Testis (tissue), 5 donors: ENCODE measurements around the gene RBM48. TPM values are rescaled to one million over a fixed set of nuclear protein-coding genes. Genes with fewer than 3 reads are reported as not detected.
"Not testable (repeated sequence)": the region's sequence is repeated elsewhere in the genome, so short reads cannot be mapped to it uniquely, and the experiment has no call there.

Experiments used
- DNase-seq: peaks from one replicate; pipeline ENCODE4 v3.0.0-alpha.2; 2019
- H3K27ac ChIP-seq, 2 donors: fragments of 200-600 bp; sonication (generic); one replicate each; pipeline ENCODE4 v1.5.1; 2019
- H3K27me3 ChIP-seq: fragments of 200-600 bp; sonication (generic); one replicate; pipeline ENCODE4 v1.5.1; 2019
- H3K36me3 ChIP-seq: fragments of 200-600 bp; sonication (generic); one replicate; pipeline ENCODE4 v1.5.1; 2017; ENCODE audit warnings: low read depth; ENCODE audit errors: missing control alignments
- H3K4me1 ChIP-seq: fragments of 200-600 bp; sonication (generic); one replicate; pipeline ENCODE4 v1.5.1; 2019
- H3K4me3 ChIP-seq, 2 donors: fragments of 200-600 bp; sonication (generic); one replicate each; pipeline ENCODE4 v1.5.1; 2017 to 2019
- H3K9me3 ChIP-seq: fragments of 200-600 bp; sonication (generic); one replicate; pipeline ENCODE4 v1.5.1; 2017
- POLR2A ChIP-seq: fragments of 450-650 bp; IDR thresholded peaks from one replicate; pipeline ENCODE4 v1.6.1; 2017; ENCODE audit warnings: antibody characterized with exemption, mild to moderate bottlenecking, moderate library complexity
- WGBS, 2 donors: methylation state at CpG; one replicate each; pipeline ENCODE4 v1.1.5; 2018; 5-methylcytosine and 5-hydroxymethylcytosine counted together
- intact Hi-C: fragments of 100-400 bp; cut with DNase I; formaldehyde crosslinking; loops from one replicate; pipeline ENCODE4 v1.15.1; 2023; ENCODE audit warnings: low total_unique reads
- long read RNA-seq, 2 donors: transcript quantifications; one replicate each; lab custom pipeline, GENCODE V29; 2026
- polyA plus RNA-seq: library from polyadenylated mRNA; stranded (reverse); fragments of 350-450 nt; fragmentation: Illumina TruSeq; extraction: RNeasy Lipid Tissue Mini Kit (QIAGEN cat#74804); gene quantifications from one replicate; pipeline ENCODE4 v1.2.3, GENCODE V29; 2014; ENCODE audit warnings: low read depth, low replicate concordance; ENCODE audit not compliant: insufficient read depth
- total RNA-seq, 2 donors: library from RNA; depleted of rRNA; stranded (reverse); fragments of >200 nt; gene quantifications; one replicate each; pipeline ENCODE4 v1.2.3, GENCODE V29; 2016
- TF ChIP-seq, protein P1 (sequence below), 3 experiments: fragments of 450-650 bp in 2 of 3; fragments of 200-600 bp in 1 of 3; sonication (generic) in 1 of 3; IDR thresholded peaks; one replicate each; pipeline ENCODE4 v1.5.1; 2016 to 2019; ENCODE audit warnings: antibody characterized with exemption in 3 of 3, mild to moderate bottlenecking in 2 of 3, moderate library complexity in 1 of 3

RBM48 gene
- total RNA-seq (10 to 100 TPM; 20.5 to 22.5 TPM), polyA plus RNA-seq (20.3 TPM)
- long read RNA-seq, donor 1, full-length matches to known transcripts = 14 of 19 reads
- long read RNA-seq, donor 1, partial matches to known transcripts = 5 of 19 reads
- long read RNA-seq, donor 1, other reads (novel, unspliced or antisense) = 0 of 19 reads
- long read RNA-seq, donor 2, partial matches to known transcripts = 0 of 3 reads
- long read RNA-seq, donor 2, other reads (novel, unspliced or antisense) = 0 of 3 reads

DNA sequence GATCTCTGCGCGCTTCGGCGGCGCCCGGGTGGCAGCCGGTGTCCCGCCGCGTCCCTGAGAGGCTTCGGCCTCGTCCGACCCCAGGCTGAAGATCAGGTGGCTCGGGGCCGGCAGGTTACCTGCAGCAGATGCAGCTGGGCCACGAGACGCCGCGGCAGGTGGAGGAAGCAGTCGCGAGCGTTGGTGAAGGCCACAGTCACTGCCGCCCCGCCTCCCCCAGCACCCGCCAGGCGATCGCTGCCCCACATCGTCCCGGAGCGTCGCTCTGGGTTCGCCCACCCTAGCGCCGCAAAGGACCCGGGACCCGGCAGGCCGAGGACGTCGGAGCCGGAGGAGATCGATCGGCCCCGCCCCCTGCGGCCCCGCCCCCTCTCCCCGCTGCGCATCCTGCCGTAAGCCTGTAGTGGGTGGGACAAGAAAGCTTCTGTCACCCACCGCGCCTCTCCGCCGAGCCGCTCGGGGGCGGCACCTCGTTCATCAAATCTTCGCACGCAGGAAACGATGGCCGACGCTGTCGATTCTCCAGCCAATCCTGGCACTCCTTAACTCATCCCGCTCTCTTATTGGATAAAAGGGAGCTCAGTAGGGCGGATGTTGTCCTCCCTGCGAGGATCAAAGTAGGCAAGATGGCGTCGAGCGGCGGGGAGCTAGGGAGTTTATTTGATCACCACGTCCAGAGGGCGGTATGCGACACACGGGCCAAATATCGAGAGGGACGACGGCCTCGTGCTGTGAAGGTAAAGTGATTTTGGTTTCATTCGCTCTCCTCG lies at the start of gene RBM48, which contains the start of gene PEX1:
Gene RBM48, plus strand, starts transcription at position 608 of the 770 bp plus-strand sequence. Its CDS starts 19 bp downstream, at position 627.
Gene PEX1, minus strand, starts transcription at position 333 of the 770 bp plus-strand sequence. Its CDS starts 85 bp downstream, at position 248.
- DNase-seq = peak; percentile 98
- peaks cover 13% of the 10 kb centered on the region for H3K4me1 ChIP-seq
- intact Hi-C loops = no loop called here
- TF ChIP-seq POLR2A = no peak
- TF ChIP-seq, protein P1, sequence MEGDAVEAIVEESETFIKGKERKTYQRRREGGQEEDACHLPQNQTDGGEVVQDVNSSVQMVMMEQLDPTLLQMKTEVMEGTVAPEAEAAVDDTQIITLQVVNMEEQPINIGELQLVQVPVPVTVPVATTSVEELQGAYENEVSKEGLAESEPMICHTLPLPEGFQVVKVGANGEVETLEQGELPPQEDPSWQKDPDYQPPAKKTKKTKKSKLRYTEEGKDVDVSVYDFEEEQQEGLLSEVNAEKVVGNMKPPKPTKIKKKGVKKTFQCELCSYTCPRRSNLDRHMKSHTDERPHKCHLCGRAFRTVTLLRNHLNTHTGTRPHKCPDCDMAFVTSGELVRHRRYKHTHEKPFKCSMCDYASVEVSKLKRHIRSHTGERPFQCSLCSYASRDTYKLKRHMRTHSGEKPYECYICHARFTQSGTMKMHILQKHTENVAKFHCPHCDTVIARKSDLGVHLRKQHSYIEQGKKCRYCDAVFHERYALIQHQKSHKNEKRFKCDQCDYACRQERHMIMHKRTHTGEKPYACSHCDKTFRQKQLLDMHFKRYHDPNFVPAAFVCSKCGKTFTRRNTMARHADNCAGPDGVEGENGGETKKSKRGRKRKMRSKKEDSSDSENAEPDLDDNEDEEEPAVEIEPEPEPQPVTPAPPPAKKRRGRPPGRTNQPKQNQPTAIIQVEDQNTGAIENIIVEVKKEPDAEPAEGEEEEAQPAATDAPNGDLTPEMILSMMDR (IDR thresholded peaks at IDR 0.05) = peak; percentile 19 to 57 (median 56)
- H3K4me3 ChIP-seq = peak within 1 kb of the TSS; percentile 88 to 94
- H3K27ac ChIP-seq = peak within 1 kb of the TSS; percentile 86 to 92
- H3K36me3 ChIP-seq = no peaks in the 10 kb centered on the region
- H3K27me3 ChIP-seq = no peaks in the 10 kb centered on the region
- 0% methylated on average over 21 to 75 of the region's 79 CpGs for WGBS, 2 donors
- no peaks in the 10 kb centered on the region for H3K9me3 ChIP-seq

DNA sequence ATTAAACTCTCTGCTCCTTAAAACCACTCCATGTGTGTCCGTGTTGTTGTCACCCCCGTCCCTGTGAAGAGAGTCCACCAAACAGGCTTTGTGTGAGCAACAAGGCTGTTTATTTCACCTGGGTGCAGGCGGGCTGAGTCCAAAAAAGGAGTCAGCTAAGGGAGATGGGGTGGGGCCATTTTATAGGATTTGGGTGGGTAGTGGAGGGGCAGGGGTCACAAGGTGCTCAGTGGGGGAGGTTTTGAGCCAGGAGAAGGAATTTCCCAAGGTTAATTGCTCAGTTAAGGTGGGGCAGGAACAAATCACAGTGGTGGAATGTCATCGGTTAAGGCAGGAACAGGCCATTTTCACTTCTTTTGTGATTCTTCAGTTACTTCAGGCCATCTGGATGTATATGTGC lies 49.4 kb upstream of the RBM48 start:
- H3K27me3 ChIP-seq = not testable (repeated sequence)

DNA sequence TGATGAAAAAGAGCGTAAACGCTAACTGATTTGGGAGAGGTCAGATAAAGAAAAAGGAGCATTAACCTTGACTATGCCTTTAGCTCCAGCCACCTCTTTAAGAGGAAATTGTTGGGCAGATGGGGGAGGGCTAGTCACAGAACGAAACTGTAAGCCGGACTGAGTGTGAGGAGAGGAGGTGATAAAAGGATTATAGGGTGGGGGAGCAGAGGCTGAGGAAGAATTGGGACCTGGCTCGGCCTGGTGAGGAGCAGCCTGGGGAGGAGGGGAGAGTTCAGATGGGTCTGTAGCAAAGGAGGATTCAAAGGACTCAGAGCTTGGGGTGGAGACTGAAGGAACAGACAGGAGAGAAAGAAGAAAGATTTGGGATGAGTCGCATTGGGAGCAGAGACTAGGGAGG lies 45.0 kb upstream of the RBM48 start:
- DNase-seq, H3K9me3 ChIP-seq, H3K4me1 ChIP-seq, intact Hi-C loops, H3K27me3 ChIP-seq, H3K4me3 ChIP-seq, H3K36me3 ChIP-seq, H3K27ac ChIP-seq: not testable (repeated sequence)
- WGBS, 2 donors = 63 to 85% methylated on average over 6 of the region's 6 CpGs

More for the DNA sequence above, 49.4 kb upstream of the RBM48 start:
- WGBS, 2 donors = 93 to 95% methylated on average over 4 of the region's 4 CpGs
- intact Hi-C loops, H3K27ac ChIP-seq, H3K36me3 ChIP-seq, H3K4me3 ChIP-seq, DNase-seq, H3K4me1 ChIP-seq, H3K9me3 ChIP-seq: not testable (repeated sequence)

DNA sequence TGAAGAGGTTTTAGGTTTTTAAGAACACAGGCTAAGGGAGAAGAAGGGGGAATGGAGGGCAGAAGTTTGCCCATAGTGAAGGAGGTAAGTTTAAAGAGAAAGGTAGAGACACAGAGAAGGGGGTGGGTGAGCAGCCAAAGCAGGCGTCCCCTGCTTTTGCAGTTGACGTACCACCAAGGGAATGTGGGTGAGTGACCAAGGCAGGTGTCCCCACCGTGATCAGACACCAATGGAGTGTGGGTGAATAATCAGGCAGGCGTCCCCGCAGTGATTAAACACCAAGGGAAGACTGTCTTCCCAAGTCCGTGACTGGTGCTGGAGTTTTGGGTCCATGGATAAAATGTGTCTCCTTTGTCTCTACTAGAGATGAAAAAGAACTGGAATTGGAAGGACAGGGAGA lies 44.4 kb upstream of the RBM48 start:
- H3K4me1 ChIP-seq, H3K9me3 ChIP-seq, intact Hi-C loops, H3K36me3 ChIP-seq, DNase-seq, H3K4me3 ChIP-seq, H3K27ac ChIP-seq, H3K27me3 ChIP-seq: not testable (repeated sequence)
- WGBS, 2 donors = 94 to 95% methylated on average over 6 of the region's 6 CpGs

DNA sequence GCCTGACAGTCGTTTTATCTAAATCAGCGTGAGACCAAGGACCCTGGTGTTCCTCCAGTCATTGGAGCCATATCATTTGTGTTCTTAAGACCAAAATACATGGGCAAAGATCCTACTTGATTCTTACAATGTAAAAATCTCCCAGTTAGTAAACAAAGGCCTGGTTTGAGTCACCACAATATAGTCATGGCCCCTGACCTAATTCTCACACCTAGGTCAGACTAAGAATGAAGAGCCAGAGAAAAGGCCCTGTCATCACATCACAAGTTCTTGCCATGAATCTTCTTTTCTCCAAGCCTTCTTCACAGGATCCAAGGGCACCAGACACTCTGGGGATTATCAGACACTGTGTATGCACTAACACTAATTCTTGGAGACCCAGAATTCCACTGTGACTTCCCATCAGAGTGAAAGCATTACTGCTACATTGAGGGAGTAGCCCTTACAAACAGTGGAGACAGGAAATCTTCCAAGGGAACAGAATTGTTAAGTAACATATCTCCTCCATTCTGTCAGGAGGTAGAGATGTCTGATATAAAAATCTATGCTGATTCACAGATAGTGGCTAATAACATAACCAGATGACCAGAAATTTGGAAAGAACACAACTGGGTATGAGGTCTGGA lies 43.2 kb upstream of the RBM48 start:
- Histone ChIP-seq H3K4me1 (no peaks in the 10 kb centered on the region), H3K27me3 (no peaks in the 10 kb centered on the region), H3K27ac (no peak overlapping the region), H3K36me3 (no peaks in the 10 kb centered on the region), H3K9me3 (no peaks in the 10 kb centered on the region), H3K4me3 (no peak overlapping the region)
- intact Hi-C loops = no loop called here
- DNase-seq = no peak
- no peak for TF ChIP-seq POLR2A
- TF ChIP-seq, protein P1 (IDR thresholded peaks at IDR 0.05) = no peak
- WGBS, 2 donors = 76 to 91% methylated on average over 2 of the region's 2 CpGs

DNA sequence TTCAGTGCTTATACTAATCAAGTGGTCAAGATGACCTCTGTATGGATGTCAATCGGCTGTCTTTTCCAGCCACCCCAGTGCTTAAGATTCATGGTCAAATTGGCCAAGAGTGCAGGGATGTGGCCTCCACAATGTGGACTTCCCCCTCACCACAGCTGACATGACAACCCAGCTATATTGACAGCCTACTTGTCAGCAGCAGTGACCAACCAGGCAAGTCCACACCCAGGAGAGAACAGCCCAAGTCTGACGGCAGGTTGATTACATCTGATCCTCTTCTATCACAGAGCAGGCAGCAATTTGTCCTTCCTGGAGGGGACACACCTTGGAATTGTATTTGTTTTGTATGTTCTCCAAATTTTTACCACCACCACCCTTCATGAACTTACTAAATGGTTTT lies 42.6 kb upstream of the RBM48 start:
- no peaks in the 10 kb centered on the region for H3K4me1 ChIP-seq
- intact Hi-C loops = no loop called here
- no peak overlapping the region for H3K4me3 ChIP-seq
- no peak for DNase-seq
- H3K36me3 ChIP-seq = no peaks in the 10 kb centered on the region
- 83 to 89% methylated on average over 2 of the region's 2 CpGs for WGBS, 2 donors
- H3K9me3 ChIP-seq = no peaks in the 10 kb centered on the region
- TF ChIP-seq POLR2A = no peak
- TF ChIP-seq, protein P1 (IDR thresholded peaks at IDR 0.05) = no peak
- no peak overlapping the region for H3K27ac ChIP-seq
- no peaks in the 10 kb centered on the region for H3K27me3 ChIP-seq
